Endothelial cell (in vitro differentiated cells): ENCODE data around the gene DYNC2H1. TPM values are rescaled to one million over a fixed set of nuclear protein-coding genes. Genes with fewer than 3 reads are reported as not detected.

Experiments
- DNase-seq: peaks from one replicate; pipeline ENCODE4 v3.0.0; 2021; ENCODE audit warnings: low spot score
- H3K27ac Mint-ChIP-seq: one replicate; pipeline ENCODE4 v1.8.0; 2021; ENCODE audit warnings: mixed read lengths, inconsistent platforms; ENCODE audit not compliant: unreplicated experiment
- H3K27me3 Mint-ChIP-seq: one replicate; pipeline ENCODE4 v1.8.0; 2021; ENCODE audit warnings: mild to moderate bottlenecking, moderate library complexity, mixed read lengths, inconsistent platforms; ENCODE audit not compliant: unreplicated experiment
- H3K36me3 Mint-ChIP-seq: one replicate; pipeline ENCODE4 v1.8.0; 2021; ENCODE audit warnings: mild to moderate bottlenecking, low read depth, mixed read lengths, inconsistent platforms; ENCODE audit not compliant: unreplicated experiment
- H3K4me1 Mint-ChIP-seq: one replicate; pipeline ENCODE4 v1.8.0; 2021; ENCODE audit warnings: mild to moderate bottlenecking, mixed read lengths, inconsistent platforms; ENCODE audit not compliant: unreplicated experiment
- H3K4me3 Mint-ChIP-seq: one replicate; pipeline ENCODE4 v1.8.0; 2021; ENCODE audit warnings: mild to moderate bottlenecking, mixed read lengths, inconsistent platforms; ENCODE audit not compliant: unreplicated experiment
- H3K9me3 Mint-ChIP-seq: one replicate; pipeline ENCODE4 v1.8.0; 2021; ENCODE audit warnings: mixed read lengths, inconsistent platforms; ENCODE audit not compliant: unreplicated experiment
- long read RNA-seq: library from polyadenylated mRNA; unstranded; transcript quantifications from one replicate; pipeline ENCODE4 v2.0.0, GENCODE V29; 2020; ENCODE audit not compliant: unreplicated experiment
- total RNA-seq: library from RNA; stranded (reverse); fragmentation: NEBNext Ultra II Directional; extraction: Animal tissue kit (Norgen Biotek cat#: 25700); gene quantifications from one replicate; pipeline ENCODE4 v1.2.1, GENCODE V29; 2021; ENCODE audit not compliant: unreplicated experiment
- TF ChIP-seq, protein P1 (sequence below): fragments of 200-600 bp; sonication (generic); IDR thresholded peaks from one replicate; pipeline ENCODE4 v1.5.0; 2021; ENCODE audit warnings: antibody characterized with exemption; ENCODE audit not compliant: unreplicated experiment

The DYNC2H1 gene
- total RNA-seq: 7.9 TPM
- long read RNA-seq, partial matches to known transcripts: 0 of 1 reads
- long read RNA-seq, other reads (novel, unspliced or antisense): 1 of 1 reads

- no peaks in the 10 kb centered on the region for H3K9me3 Mint-ChIP-seq
- peak within 1 kb of the TSS; percentile 97 for H3K27ac Mint-ChIP-seq
- H3K4me3 Mint-ChIP-seq: peak within 1 kb of the TSS; percentile 97
- DNase-seq: peak; percentile 90
- peaks cover 2% of the 10 kb centered on the region for H3K27me3 Mint-ChIP-seq
- TF ChIP-seq, protein P1, sequence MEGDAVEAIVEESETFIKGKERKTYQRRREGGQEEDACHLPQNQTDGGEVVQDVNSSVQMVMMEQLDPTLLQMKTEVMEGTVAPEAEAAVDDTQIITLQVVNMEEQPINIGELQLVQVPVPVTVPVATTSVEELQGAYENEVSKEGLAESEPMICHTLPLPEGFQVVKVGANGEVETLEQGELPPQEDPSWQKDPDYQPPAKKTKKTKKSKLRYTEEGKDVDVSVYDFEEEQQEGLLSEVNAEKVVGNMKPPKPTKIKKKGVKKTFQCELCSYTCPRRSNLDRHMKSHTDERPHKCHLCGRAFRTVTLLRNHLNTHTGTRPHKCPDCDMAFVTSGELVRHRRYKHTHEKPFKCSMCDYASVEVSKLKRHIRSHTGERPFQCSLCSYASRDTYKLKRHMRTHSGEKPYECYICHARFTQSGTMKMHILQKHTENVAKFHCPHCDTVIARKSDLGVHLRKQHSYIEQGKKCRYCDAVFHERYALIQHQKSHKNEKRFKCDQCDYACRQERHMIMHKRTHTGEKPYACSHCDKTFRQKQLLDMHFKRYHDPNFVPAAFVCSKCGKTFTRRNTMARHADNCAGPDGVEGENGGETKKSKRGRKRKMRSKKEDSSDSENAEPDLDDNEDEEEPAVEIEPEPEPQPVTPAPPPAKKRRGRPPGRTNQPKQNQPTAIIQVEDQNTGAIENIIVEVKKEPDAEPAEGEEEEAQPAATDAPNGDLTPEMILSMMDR: peak; percentile 12
- H3K36me3 Mint-ChIP-seq: peaks cover 2% of the 10 kb centered on the region
- peaks cover 5% of the 10 kb centered on the region for H3K4me1 Mint-ChIP-seq
Observed at GRCh38 chr11:103108933-103109817, at the start of gene DYNC2H1. DYNC2H1 (plus strand) TSS chr11:103109426; CDS start chr11:103109575, 149 bp downstream.

- Mint-ChIP-seq H3K4me3 (no peak overlapping the region), H3K4me1 (no peaks in the 10 kb centered on the region), H3K36me3 (no peaks in the 10 kb centered on the region), H3K9me3 (no peaks in the 10 kb centered on the region), H3K27me3 (no peaks in the 10 kb centered on the region), H3K27ac (no peak overlapping the region)
- TF ChIP-seq, protein P1: no peak
- DNase-seq: no peak
Observed at GRCh38 chr11:103061656-103062055, 47.6 kb upstream of the DYNC2H1 start.

- Mint-ChIP-seq H3K27ac (no peak overlapping the region), H3K4me1 (no peaks in the 10 kb centered on the region), H3K4me3 (no peak overlapping the region), H3K36me3 (no peaks in the 10 kb centered on the region), H3K27me3 (no peaks in the 10 kb centered on the region), H3K9me3 (no peaks in the 10 kb centered on the region)
- TF ChIP-seq, protein P1: no peak
- no peak for DNase-seq
Observed at GRCh38 chr11:103067118-103067517, 42.1 kb upstream of the DYNC2H1 start.

GRCh38 chr11:103069367-103069766 is 39.9 kb upstream of the DYNC2H1 start:
- H3K27ac Mint-ChIP-seq: peak overlapping the region; percentile 13
- no peak for DNase-seq
- peaks cover 2% of the 10 kb centered on the region for H3K36me3 Mint-ChIP-seq
- H3K4me3 Mint-ChIP-seq: no peak overlapping the region
- H3K27me3 Mint-ChIP-seq: peaks cover 2% of the 10 kb centered on the region
- H3K9me3 Mint-ChIP-seq: no peaks in the 10 kb centered on the region
- no peaks in the 10 kb centered on the region for H3K4me1 Mint-ChIP-seq
- TF ChIP-seq, protein P1: no peak

GRCh38 chr11:103070142-103070541 is 39.1 kb upstream of the DYNC2H1 start:
- Mint-ChIP-seq H3K9me3 (no peaks in the 10 kb centered on the region), H3K4me3 (no peak overlapping the region), H3K27me3 (peaks cover 2% of the 10 kb centered on the region), H3K4me1 (no peaks in the 10 kb centered on the region), H3K36me3 (peaks cover 5% of the 10 kb centered on the region), H3K27ac (no peak overlapping the region)
- DNase-seq: no peak
- TF ChIP-seq, protein P1: no peak
